ENCODE results near the gene PRLR.
"Not testable (repeated sequence)": the region's sequence is repeated elsewhere in the genome, so short reads cannot be mapped to it uniquely, and the experiment has no call there.

PRLR gene

DNA sequence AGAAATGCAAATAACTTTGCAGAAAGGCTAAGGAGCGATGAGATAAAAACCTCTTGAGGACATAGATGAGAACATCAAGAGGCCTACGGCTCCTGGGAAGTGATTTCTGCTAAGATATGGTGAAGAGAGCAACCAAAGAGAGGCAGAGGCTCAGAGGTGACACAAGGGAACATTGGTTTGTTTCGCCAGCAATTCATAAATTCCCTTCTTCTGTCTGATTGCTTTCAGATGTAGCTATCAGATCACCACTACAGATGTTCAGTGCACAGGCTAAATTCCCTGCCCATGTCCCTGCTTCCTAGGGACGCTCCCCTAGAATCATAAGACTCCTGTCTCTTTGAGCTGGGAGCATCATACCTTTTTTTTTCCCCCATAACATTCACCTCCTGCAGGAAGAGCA lies 193.8 kb downstream of the PRLR start:
- Histone ChIP-seq H3K27me3 (ENCODE audit: low read depth, low read length) (peaks cover 28% of the 10 kb centered on the region), H3K9me3 (ENCODE audit: insufficient read depth, low read length) (no peaks in the 10 kb centered on the region), H3K4me2 (ENCODE audit: low read length) (no peak overlapping the region), H3K4me3 (ENCODE audit: low read length) (no peak overlapping the region), H3K27ac (ENCODE audit: low read length) (no peak overlapping the region), H3K9ac (ENCODE audit: low read length) (no peak overlapping the region), H4K20me1 (ENCODE audit: insufficient read depth, low read length) (no peaks in the 10 kb centered on the region), H3K79me2 (ENCODE audit: low read length) (no peaks in the 10 kb centered on the region), H2AFZ (ENCODE audit: low read depth, low read length) (no peak overlapping the region), H3K4me1 (ENCODE audit: low read length) (no peaks in the 10 kb centered on the region), H3K36me3 (replicated peaks; ENCODE audit: low read depth, low read length) (no peaks in the 10 kb centered on the region)
- TF ChIP-seq, protein P1, sequence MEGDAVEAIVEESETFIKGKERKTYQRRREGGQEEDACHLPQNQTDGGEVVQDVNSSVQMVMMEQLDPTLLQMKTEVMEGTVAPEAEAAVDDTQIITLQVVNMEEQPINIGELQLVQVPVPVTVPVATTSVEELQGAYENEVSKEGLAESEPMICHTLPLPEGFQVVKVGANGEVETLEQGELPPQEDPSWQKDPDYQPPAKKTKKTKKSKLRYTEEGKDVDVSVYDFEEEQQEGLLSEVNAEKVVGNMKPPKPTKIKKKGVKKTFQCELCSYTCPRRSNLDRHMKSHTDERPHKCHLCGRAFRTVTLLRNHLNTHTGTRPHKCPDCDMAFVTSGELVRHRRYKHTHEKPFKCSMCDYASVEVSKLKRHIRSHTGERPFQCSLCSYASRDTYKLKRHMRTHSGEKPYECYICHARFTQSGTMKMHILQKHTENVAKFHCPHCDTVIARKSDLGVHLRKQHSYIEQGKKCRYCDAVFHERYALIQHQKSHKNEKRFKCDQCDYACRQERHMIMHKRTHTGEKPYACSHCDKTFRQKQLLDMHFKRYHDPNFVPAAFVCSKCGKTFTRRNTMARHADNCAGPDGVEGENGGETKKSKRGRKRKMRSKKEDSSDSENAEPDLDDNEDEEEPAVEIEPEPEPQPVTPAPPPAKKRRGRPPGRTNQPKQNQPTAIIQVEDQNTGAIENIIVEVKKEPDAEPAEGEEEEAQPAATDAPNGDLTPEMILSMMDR (IDR thresholded peaks at IDR 0.05; ENCODE audit: low read depth, low read length): no peak
- TF ChIP-seq EZH2phosphoT487 (IDR thresholded peaks at IDR 0.05; ENCODE audit: low read depth): no peak

DNA sequence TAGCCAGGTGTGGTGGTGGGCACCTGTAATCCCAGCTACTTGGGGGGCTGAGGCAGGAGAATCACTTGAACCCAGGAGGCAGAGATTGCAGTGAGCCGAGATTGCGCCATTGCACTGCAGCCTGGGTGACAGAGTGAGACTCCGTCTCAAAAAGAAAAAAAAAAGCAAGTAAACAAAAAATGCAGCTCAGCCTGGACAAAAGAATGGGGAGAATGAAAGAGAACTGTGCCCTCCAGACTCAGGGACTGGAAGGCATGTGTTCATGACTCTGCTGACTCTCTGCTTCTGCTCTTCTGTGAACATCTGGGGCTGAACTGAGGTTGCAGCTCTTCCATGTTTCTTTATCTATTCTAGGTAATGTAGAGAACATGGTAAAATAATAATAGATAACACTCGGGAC lies 194.4 kb downstream of the PRLR start:
- not testable (repeated sequence) for H3K9me3 ChIP-seq (ENCODE audit: insufficient read depth, low read length); H4K20me1 ChIP-seq (ENCODE audit: insufficient read depth, low read length); H3K4me3 ChIP-seq (ENCODE audit: low read length); H3K9ac ChIP-seq (ENCODE audit: low read length); H3K4me1 ChIP-seq (ENCODE audit: low read length); H3K4me2 ChIP-seq (ENCODE audit: low read length); H3K79me2 ChIP-seq (ENCODE audit: low read length); H3K27ac ChIP-seq (ENCODE audit: low read length); H2AFZ ChIP-seq (ENCODE audit: low read depth, low read length); H3K36me3 ChIP-seq (replicated peaks; ENCODE audit: low read depth, low read length)
- peaks cover 27% of the 10 kb centered on the region for H3K27me3 ChIP-seq (ENCODE audit: low read depth, low read length)

DNA sequence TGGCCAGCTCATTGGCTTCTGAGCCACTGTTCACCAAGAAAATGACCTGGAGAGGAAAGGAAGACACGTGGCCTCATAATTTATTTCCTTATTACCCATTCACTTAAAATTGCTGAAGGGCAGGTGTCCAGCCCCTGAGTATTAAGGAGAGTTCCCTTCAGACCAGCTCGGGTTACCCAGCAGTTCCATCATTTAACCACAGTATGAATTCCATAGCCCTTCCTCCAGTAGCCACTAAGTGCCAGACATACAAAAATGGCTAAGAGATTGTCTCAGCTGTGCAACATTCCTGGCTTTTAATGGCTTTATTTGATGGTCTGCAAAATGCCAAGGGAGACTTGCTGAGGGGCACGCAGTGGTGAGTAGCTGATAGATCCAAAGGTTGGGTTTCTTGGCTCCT lies 195.0 kb downstream of the PRLR start:
- H3K9me3 ChIP-seq (ENCODE audit: insufficient read depth, low read length): no peaks in the 10 kb centered on the region
- H3K4me3 ChIP-seq (ENCODE audit: low read length): no peak overlapping the region
- no peak overlapping the region for H3K4me2 ChIP-seq (ENCODE audit: low read length)
- H4K20me1 ChIP-seq (ENCODE audit: insufficient read depth, low read length): no peaks in the 10 kb centered on the region
- H3K27ac ChIP-seq (ENCODE audit: low read length): no peak overlapping the region
- TF ChIP-seq EZH2phosphoT487 (IDR thresholded peaks at IDR 0.05; ENCODE audit: low read depth): no peak
- TF ChIP-seq, protein P1 (IDR thresholded peaks at IDR 0.05; ENCODE audit: low read depth, low read length): no peak
- H3K27me3 ChIP-seq (ENCODE audit: low read depth, low read length): peaks cover 25% of the 10 kb centered on the region
- no peaks in the 10 kb centered on the region for H3K4me1 ChIP-seq (ENCODE audit: low read length)
- no peaks in the 10 kb centered on the region for H3K36me3 ChIP-seq (replicated peaks; ENCODE audit: low read depth, low read length)
- no peak overlapping the region for H3K9ac ChIP-seq (ENCODE audit: low read length)
- H2AFZ ChIP-seq (ENCODE audit: low read depth, low read length): no peak overlapping the region
- no peaks in the 10 kb centered on the region for H3K79me2 ChIP-seq (ENCODE audit: low read length)

DNA sequence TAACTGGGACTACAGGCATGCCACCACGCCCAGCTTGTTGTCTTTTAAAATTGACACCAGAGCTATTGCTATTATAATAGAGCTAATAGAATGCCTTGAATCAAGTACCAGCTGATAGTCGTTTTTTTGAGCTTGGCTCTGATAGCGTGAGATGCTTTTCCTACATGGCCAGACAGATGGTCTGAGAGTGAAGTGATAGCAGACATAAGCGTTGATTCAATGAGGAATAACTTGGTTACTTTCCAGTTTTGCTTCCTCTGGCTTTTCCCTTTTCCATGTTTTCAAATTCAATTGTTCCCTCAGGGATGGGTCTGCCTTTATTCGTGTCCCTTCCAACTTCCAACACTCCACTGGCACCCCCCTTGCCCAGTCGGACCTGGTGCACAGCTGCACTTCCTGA lies 197.9 kb downstream of the PRLR start:
- H3K4me1 ChIP-seq (ENCODE audit: low read length): no peaks in the 10 kb centered on the region
- no peaks in the 10 kb centered on the region for H3K36me3 ChIP-seq (replicated peaks; ENCODE audit: low read depth, low read length)
- no peak overlapping the region for H3K4me3 ChIP-seq (ENCODE audit: low read length)
- H3K9me3 ChIP-seq (ENCODE audit: insufficient read depth, low read length): no peaks in the 10 kb centered on the region
- no peak overlapping the region for H3K27ac ChIP-seq (ENCODE audit: low read length)
- H3K27me3 ChIP-seq (ENCODE audit: low read depth, low read length): peaks cover 27% of the 10 kb centered on the region
- no peak overlapping the region for H3K9ac ChIP-seq (ENCODE audit: low read length)
- no peaks in the 10 kb centered on the region for H3K79me2 ChIP-seq (ENCODE audit: low read length)
- H3K4me2 ChIP-seq (ENCODE audit: low read length): no peak overlapping the region
- no peaks in the 10 kb centered on the region for H4K20me1 ChIP-seq (ENCODE audit: insufficient read depth, low read length)
- TF ChIP-seq, protein P1 (IDR thresholded peaks at IDR 0.05; ENCODE audit: low read depth, low read length): no peak
- TF ChIP-seq EZH2phosphoT487 (IDR thresholded peaks at IDR 0.05; ENCODE audit: low read depth): no peak
- H2AFZ ChIP-seq (ENCODE audit: low read depth, low read length): no peak overlapping the region

DNA sequence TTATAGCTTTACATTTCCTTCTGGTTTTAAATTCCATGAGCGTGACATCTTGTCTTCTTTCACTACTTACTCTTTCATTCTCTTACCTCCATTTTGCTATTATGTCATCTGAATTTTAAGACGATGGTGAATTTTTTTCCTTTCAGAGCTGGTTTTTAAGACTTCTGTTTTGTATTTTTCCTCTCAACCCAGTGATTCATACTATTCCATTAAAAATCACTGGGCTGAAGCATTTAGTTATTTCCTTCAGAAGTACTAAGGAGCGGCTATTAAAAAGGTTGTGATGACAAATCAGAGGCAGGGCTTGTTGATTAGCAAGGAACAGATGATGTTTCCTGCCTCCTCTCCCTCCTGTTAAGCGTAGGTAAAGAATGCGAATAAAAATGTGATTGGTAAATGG lies 199.0 kb downstream of the PRLR start:
- Histone ChIP-seq H3K36me3 (replicated peaks; ENCODE audit: low read depth, low read length) (no peaks in the 10 kb centered on the region), H2AFZ (ENCODE audit: low read depth, low read length) (no peak overlapping the region), H3K27me3 (ENCODE audit: low read depth, low read length) (peaks cover 31% of the 10 kb centered on the region), H3K4me3 (ENCODE audit: low read length) (no peak overlapping the region), H3K4me2 (ENCODE audit: low read length) (no peak overlapping the region), H4K20me1 (ENCODE audit: insufficient read depth, low read length) (no peaks in the 10 kb centered on the region), H3K4me1 (ENCODE audit: low read length) (no peaks in the 10 kb centered on the region), H3K27ac (ENCODE audit: low read length) (no peak overlapping the region), H3K9ac (ENCODE audit: low read length) (no peak overlapping the region), H3K9me3 (ENCODE audit: insufficient read depth, low read length) (no peaks in the 10 kb centered on the region), H3K79me2 (ENCODE audit: low read length) (no peaks in the 10 kb centered on the region)
- no peak for TF ChIP-seq EZH2phosphoT487 (IDR thresholded peaks at IDR 0.05; ENCODE audit: low read depth)
- TF ChIP-seq, protein P1 (IDR thresholded peaks at IDR 0.05; ENCODE audit: low read depth, low read length): no peak

All from OCI-LY3 (cell line).